Upper lobe of left lung (tissue), 4 donors: ENCODE data around the gene ZFY.

Experiments used
- CTCF ChIP-seq, 6 experiments: fragments of 450-650 bp in 4 of 6; fragments of 200-600 bp in 2 of 6; sonication (generic) in 2 of 6; IDR thresholded peaks; one replicate each; pipeline ENCODE4 v1.5.1; 2016 to 2019; ENCODE audit warnings: antibody characterized with exemption in 6 of 6
- EP300 ChIP-seq, 4 donors: sonication (generic); formaldehyde crosslinking; IDR thresholded peaks; one replicate each; pipeline ENCODE4 v1.5.1; 2017; ENCODE audit warnings: antibody characterized with exemption in 4 of 4, control low read depth in 2 of 4
- POLR2A ChIP-seq, 4 donors: fragments of 450-650 bp; IDR thresholded peaks; one replicate each; pipeline ENCODE4 v1.5.1; 2016 to 2017; ENCODE audit warnings: antibody characterized with exemption in 4 of 4, mild to moderate bottlenecking in 2 of 4

GRCh38 chrY:2935716-2936435 is 695 bp downstream of the ZFY start:
- TF ChIP-seq CTCF (IDR thresholded peaks at IDR 0.05) (no peak), POLR2A (IDR thresholded peaks at IDR 0.05) (no peak), EP300 (IDR thresholded peaks at IDR 0.05) (no peak)
